Measurements from ENCODE around the gene ZKSCAN5. TPM values are rescaled to one million over a fixed set of nuclear protein-coding genes. Genes with fewer than 3 reads are reported as not detected.
"Not testable (repeated sequence)": the region's sequence is repeated elsewhere in the genome, so short reads cannot be mapped to it uniquely, and the experiment has no call there.

The ZKSCAN5 gene
- total RNA-seq, 3 donors from 2014 or later (not counting 1 experiment from before 2014, with no cell fraction given) = 6.8 to 9.7 (median 7.4) TPM

- no peak for ATAC-seq
- H3K4me3 Mint-ChIP-seq = no peak overlapping the region
Measured at GRCh38 chr7:99543916-99544315, 39.5 kb downstream of the ZKSCAN5 start.

GRCh38 chr7:99545308-99545707 lies 40.8 kb downstream of the ZKSCAN5 start:
- ATAC-seq; H3K9me3 ChIP-seq (ENCODE audit: control insufficient read depth, insufficient read depth, low read length); H3K4me3 Mint-ChIP-seq; H3K4me3 ChIP-seq (ENCODE audit: low read length); H3K4me1 Mint-ChIP-seq; H3K27me3 ChIP-seq (ENCODE audit: control insufficient read depth, insufficient read depth, low read length); H3K9me3 Mint-ChIP-seq; H3K27ac Mint-ChIP-seq; DNase-seq; H3K27me3 Mint-ChIP-seq (ENCODE audit: low read depth in 2 of 2); H3K4me1 ChIP-seq (ENCODE audit: control insufficient read depth, insufficient read depth, low read length); intact Hi-C loops (cut with micrococcal nuclease); H3K27ac ChIP-seq (ENCODE audit: low read length); H3K36me3 ChIP-seq (ENCODE audit: control insufficient read depth, insufficient read depth, low read length): not testable (repeated sequence)
- 99% methylated on average over 5 of the region's 5 CpGs for WGBS (ENCODE audit: insufficient coverage)
- H3K36me3 Mint-ChIP-seq = peaks cover 13% of the 10 kb centered on the region

More at GRCh38 chr7:99543916-99544315, 39.5 kb downstream of the ZKSCAN5 start:
- TF ChIP-seq CTCF (IDR thresholded peaks at IDR 0.05) = no peak
- Histone ChIP-seq H3K36me3 (ENCODE audit: control insufficient read depth, insufficient read depth, low read length) (peaks cover 10% of the 10 kb centered on the region), H3K9me3 (ENCODE audit: control insufficient read depth, insufficient read depth, low read length) (peaks cover 14% of the 10 kb centered on the region), H3K27me3 (ENCODE audit: control insufficient read depth, insufficient read depth, low read length) (no peaks in the 10 kb centered on the region), H3K4me1 (ENCODE audit: control insufficient read depth, insufficient read depth, low read length) (no peaks in the 10 kb centered on the region), H3K27ac (ENCODE audit: low read length) (no peak overlapping the region), H3K4me3 (ENCODE audit: low read length) (no peak overlapping the region)
- intact Hi-C loops (cut with micrococcal nuclease) = no loop called here
- Mint-ChIP-seq H3K4me1 (no peaks in the 10 kb centered on the region), H3K27ac (no peak overlapping the region), H3K36me3 (peaks cover 13% of the 10 kb centered on the region), H3K27me3 (ENCODE audit: low read depth in 2 of 2) (no peaks in the 10 kb centered on the region), H3K9me3 (peaks cover 0 to 3% of the 10 kb centered on the region in 2 donors)
- DNase-seq = no peak
- WGBS (ENCODE audit: insufficient coverage) = 96% methylated on average over 6 of the region's 6 CpGs

GRCh38 chr7:99549545-99549944 lies 45.1 kb downstream of the ZKSCAN5 start:
- WGBS (ENCODE audit: insufficient coverage) = no CpG with 5 or more reads among the region's 2 CpGs
- H3K4me1 Mint-ChIP-seq = peaks cover 20 to 30% of the 10 kb centered on the region in 2 donors
- H3K4me3 ChIP-seq (ENCODE audit: low read length); H3K9me3 Mint-ChIP-seq; ATAC-seq; H3K9me3 ChIP-seq (ENCODE audit: control insufficient read depth, insufficient read depth, low read length); H3K27ac Mint-ChIP-seq; H3K4me3 Mint-ChIP-seq; H3K27me3 ChIP-seq (ENCODE audit: control insufficient read depth, insufficient read depth, low read length); H3K27me3 Mint-ChIP-seq (ENCODE audit: low read depth in 2 of 2); H3K4me1 ChIP-seq (ENCODE audit: control insufficient read depth, insufficient read depth, low read length); DNase-seq; H3K27ac ChIP-seq (ENCODE audit: low read length); H3K36me3 Mint-ChIP-seq; intact Hi-C loops (cut with micrococcal nuclease): not testable (repeated sequence)
- H3K36me3 ChIP-seq (ENCODE audit: control insufficient read depth, insufficient read depth, low read length) = peaks cover 16% of the 10 kb centered on the region

- peak overlapping the region; percentile 94 to 95 for H3K27ac Mint-ChIP-seq
- peaks cover 24 to 40% of the 10 kb centered on the region in 2 donors for H3K4me1 Mint-ChIP-seq
- Histone ChIP-seq H3K36me3 (ENCODE audit: control insufficient read depth, insufficient read depth, low read length) (peaks cover 20% of the 10 kb centered on the region), H3K4me1 (ENCODE audit: control insufficient read depth, insufficient read depth, low read length) (peaks cover 8% of the 10 kb centered on the region), H3K27me3 (ENCODE audit: control insufficient read depth, insufficient read depth, low read length) (no peaks in the 10 kb centered on the region), H3K27ac (ENCODE audit: low read length) (peak overlapping the region; percentile 82), H3K4me3 (ENCODE audit: low read length) (peak overlapping the region; percentile 90), H3K9me3 (ENCODE audit: control insufficient read depth, insufficient read depth, low read length) (no peaks in the 10 kb centered on the region)
- DNase-seq (no peak), ATAC-seq (no peak)
- H3K4me3 Mint-ChIP-seq = peak overlapping the region; percentile 92
- no peaks in the 10 kb centered on the region for H3K9me3 Mint-ChIP-seq
- 14% methylated on average over 14 of the region's 15 CpGs for WGBS (ENCODE audit: insufficient coverage)
- TF ChIP-seq CTCF (IDR thresholded peaks at IDR 0.05) = no peak
- H3K36me3 Mint-ChIP-seq = peaks cover 6% of the 10 kb centered on the region
- no peaks in the 10 kb centered on the region for H3K27me3 Mint-ChIP-seq (ENCODE audit: low read depth in 2 of 2)
- intact Hi-C loops (cut with micrococcal nuclease) = loop anchor here (5.0 kb wide), 1 partner anchor 144 kb away; the partner anchor contains the start of genes BUD31 and PDAP1
Measured at GRCh38 chr7:99551334-99551733, 46.9 kb downstream of the ZKSCAN5 start.
